Central memory CD8-positive, alpha-beta T cell (primary cell): Measurements from ENCODE around the gene APPBP2.
"Not testable (repeated sequence)": the region's sequence is repeated elsewhere in the genome, so short reads cannot be mapped to it uniquely, and the experiment has no call there.

Experiments used
- ATAC-seq: fragments of 150-1000 bp; cut with Tn5 transposase; replicated peaks from 2 replicates; pipeline ENCODE4 v1.10.0; 2022; ENCODE audit warnings: mild to moderate bottlenecking, moderate FRiP score, moderate number of reproducible peaks; ENCODE audit not compliant: poor library complexity, severe bottlenecking; ENCODE audit errors: extremely low read depth
- DNase-seq, 2 donors: peaks; one replicate each; pipeline ENCODE4 v3.0.0; 2021; ENCODE audit warnings: low spot score in 2 of 2
- H3K27ac Mint-ChIP-seq: one replicate; pipeline ENCODE4 v1.8.0; 2022; ENCODE audit warnings: low read depth, mild to moderate bottlenecking, moderate library complexity, mixed read lengths
- H3K27me3 Mint-ChIP-seq: one replicate; pipeline ENCODE4 v1.8.0; 2022; ENCODE audit warnings: mixed read lengths
- H3K36me3 Mint-ChIP-seq: one replicate; pipeline ENCODE4 v1.8.0; 2022; ENCODE audit warnings: mild to moderate bottlenecking, moderate library complexity, mixed read lengths; ENCODE audit not compliant: insufficient read depth
- H3K4me1 Mint-ChIP-seq: one replicate; pipeline ENCODE4 v1.8.0; 2022; ENCODE audit warnings: mixed read lengths
- H3K4me3 Mint-ChIP-seq: one replicate; pipeline ENCODE4 v1.8.0; 2022; ENCODE audit warnings: mild to moderate bottlenecking, moderate library complexity, mixed read lengths
- H3K9me3 Mint-ChIP-seq: one replicate; pipeline ENCODE4 v1.8.0; 2022; ENCODE audit warnings: mixed read lengths

Gene APPBP2

GRCh38 chr17:60442271-60443173 is 83.5 kb downstream of the APPBP2 start:
- Mint-ChIP-seq H3K4me1 (no peaks in the 10 kb centered on the region), H3K9me3 (no peaks in the 10 kb centered on the region), H3K27me3 (no peaks in the 10 kb centered on the region), H3K4me3 (no peak overlapping the region), H3K36me3 (peaks cover 15% of the 10 kb centered on the region), H3K27ac (no peak overlapping the region)
- DNase-seq (no peak), ATAC-seq (no peak)

GRCh38 chr17:60439501-60439900 is 86.5 kb downstream of the APPBP2 start:
- ATAC-seq (no peak), DNase-seq (no peak)
- no peak overlapping the region for H3K4me3 Mint-ChIP-seq
- peaks cover 6% of the 10 kb centered on the region for H3K4me1 Mint-ChIP-seq
- H3K9me3 Mint-ChIP-seq = no peaks in the 10 kb centered on the region
- no peak overlapping the region for H3K27ac Mint-ChIP-seq
- no peaks in the 10 kb centered on the region for H3K27me3 Mint-ChIP-seq
- peaks cover 5% of the 10 kb centered on the region for H3K36me3 Mint-ChIP-seq

GRCh38 chr17:60436676-60437075 is 89.4 kb downstream of the APPBP2 start:
- H3K4me3 Mint-ChIP-seq = no peak overlapping the region
- H3K27me3 Mint-ChIP-seq = peaks cover 9% of the 10 kb centered on the region
- H3K27ac Mint-ChIP-seq = no peak overlapping the region
- DNase-seq (no peak), ATAC-seq (no peak)
- H3K36me3 Mint-ChIP-seq = peaks cover 2% of the 10 kb centered on the region
- H3K9me3 Mint-ChIP-seq = no peaks in the 10 kb centered on the region
- peaks cover 6% of the 10 kb centered on the region for H3K4me1 Mint-ChIP-seq

- DNase-seq = peak; percentile 30 to 45
- H3K27me3 Mint-ChIP-seq = peaks cover 9% of the 10 kb centered on the region
- no peak overlapping the region for H3K4me3 Mint-ChIP-seq
- peaks cover 2% of the 10 kb centered on the region for H3K36me3 Mint-ChIP-seq
- no peaks in the 10 kb centered on the region for H3K9me3 Mint-ChIP-seq
- no peak for ATAC-seq
- no peak overlapping the region for H3K27ac Mint-ChIP-seq
- H3K4me1 Mint-ChIP-seq = peaks cover 6% of the 10 kb centered on the region
Observed at GRCh38 chr17:60435244-60436167, 90.5 kb downstream of the APPBP2 start.

GRCh38 chr17:60433021-60433997 is 92.7 kb downstream of the APPBP2 start:
- not testable (repeated sequence) for H3K4me1 Mint-ChIP-seq, H3K9me3 Mint-ChIP-seq, H3K27me3 Mint-ChIP-seq, ATAC-seq, H3K4me3 Mint-ChIP-seq, H3K36me3 Mint-ChIP-seq, H3K27ac Mint-ChIP-seq, DNase-seq

- not testable (repeated sequence) for H3K9me3 Mint-ChIP-seq, H3K4me1 Mint-ChIP-seq, H3K4me3 Mint-ChIP-seq, ATAC-seq, H3K36me3 Mint-ChIP-seq, H3K27me3 Mint-ChIP-seq, DNase-seq, H3K27ac Mint-ChIP-seq
Observed at GRCh38 chr17:60430561-60430960, 95.5 kb downstream of the APPBP2 start.

GRCh38 chr17:60428491-60428890 is 97.6 kb downstream of the APPBP2 start:
- H3K36me3 Mint-ChIP-seq, H3K4me1 Mint-ChIP-seq, H3K4me3 Mint-ChIP-seq, DNase-seq, H3K27ac Mint-ChIP-seq, ATAC-seq, H3K9me3 Mint-ChIP-seq, H3K27me3 Mint-ChIP-seq: not testable (repeated sequence)

- no peak for ATAC-seq
- no peak overlapping the region for H3K27ac Mint-ChIP-seq
- peaks cover 2% of the 10 kb centered on the region for H3K36me3 Mint-ChIP-seq
- no peaks in the 10 kb centered on the region for H3K27me3 Mint-ChIP-seq
- H3K4me1 Mint-ChIP-seq = peaks cover 6% of the 10 kb centered on the region
- no peaks in the 10 kb centered on the region for H3K9me3 Mint-ChIP-seq
- H3K4me3 Mint-ChIP-seq = no peak overlapping the region
- DNase-seq = no peak
Observed at GRCh38 chr17:60426596-60426995, 99.4 kb downstream of the APPBP2 start.

GRCh38 chr17:60425626-60426025 is 100.4 kb downstream of the APPBP2 start:
- H3K27me3 Mint-ChIP-seq = no peaks in the 10 kb centered on the region
- H3K4me1 Mint-ChIP-seq = peaks cover 11% of the 10 kb centered on the region
- H3K9me3 Mint-ChIP-seq = no peaks in the 10 kb centered on the region
- H3K27ac Mint-ChIP-seq = no peak overlapping the region
- ATAC-seq = no peak
- no peak overlapping the region for H3K4me3 Mint-ChIP-seq
- DNase-seq = no peak
- peaks cover 4% of the 10 kb centered on the region for H3K36me3 Mint-ChIP-seq

- Mint-ChIP-seq H3K27ac (no peak overlapping the region), H3K4me1 (peaks cover 11% of the 10 kb centered on the region), H3K4me3 (no peak overlapping the region), H3K27me3 (no peaks in the 10 kb centered on the region), H3K9me3 (no peaks in the 10 kb centered on the region), H3K36me3 (peaks cover 5% of the 10 kb centered on the region)
- ATAC-seq (no peak), DNase-seq (no peak)
Observed at GRCh38 chr17:60423865-60424264, 102.2 kb downstream of the APPBP2 start.

- Mint-ChIP-seq H3K4me3 (peak within 1 kb of the TSS; percentile 80), H3K27me3 (no peaks in the 10 kb centered on the region), H3K36me3 (peaks cover 5% of the 10 kb centered on the region), H3K27ac (peak within 1 kb of the TSS; percentile 67), H3K9me3 (no peaks in the 10 kb centered on the region), H3K4me1 (peaks cover 11% of the 10 kb centered on the region)
- no peak for ATAC-seq
- no peak for DNase-seq
Observed at GRCh38 chr17:60422162-60422665, 103.8 kb downstream of the APPBP2 start, which contains the start of gene CHCT1. TSS of gene CHCT1 (plus strand) at chr17:60422489. CDS start at chr17:60422593, 104 bp downstream.
